Activated CD8-positive, alpha-beta memory T cell treated with anti-CD3 and anti-CD28 coated beads for 36 hours (primary cell): Measurements from ENCODE around the gene ATP6V0D1. TPM values are rescaled to one million over a fixed set of nuclear protein-coding genes. Genes with fewer than 3 reads are reported as not detected.
"Not testable (repeated sequence)": the region's sequence is repeated elsewhere in the genome, so short reads cannot be mapped to it uniquely, and the experiment has no call there.

Experiments used
- CTCF ChIA-PET: fragments of 350-600 bp; sonication (Branson Sonifier 250); formaldehyde crosslinking; loops from one replicate; lab custom pipeline; 2021; ENCODE audit warnings: antibody characterized with exemption; lab: Charles Lee
- POLR2A ChIA-PET: fragments of 350-600 bp; sonication (Branson Sonifier 250); formaldehyde crosslinking; loops from one replicate; lab custom pipeline; 2021; ENCODE audit warnings: antibody characterized with exemption; lab: Charles Lee
- total RNA-seq, 2 experiments: library from RNA; stranded (reverse); gene quantifications; one replicate each; pipeline ENCODE4 v1.2.3, GENCODE V29; 2021

Gene ATP6V0D1
- total RNA-seq, 2 experiments from 2014 or later: 42.2 to 45.0 TPM

GRCh38 chr16:67514382-67514828 is 33.4 kb upstream of the ATP6V0D1 start:
- ChIA-PET CTCF (interaction anchor here (0.6 to 3.7 kb wide), 12 partner anchors 9 to 526 kb away, joined by 3 to 26 read pairs (median 8); partner anchors contain the start of genes ATP6V0D1 and CARMIL2), POLR2A (interaction anchor here (0.9 kb wide), 1 partner anchor 146 kb away, joined by 3 read pairs; the partner anchor contains the start of gene ACD)

DNA sequence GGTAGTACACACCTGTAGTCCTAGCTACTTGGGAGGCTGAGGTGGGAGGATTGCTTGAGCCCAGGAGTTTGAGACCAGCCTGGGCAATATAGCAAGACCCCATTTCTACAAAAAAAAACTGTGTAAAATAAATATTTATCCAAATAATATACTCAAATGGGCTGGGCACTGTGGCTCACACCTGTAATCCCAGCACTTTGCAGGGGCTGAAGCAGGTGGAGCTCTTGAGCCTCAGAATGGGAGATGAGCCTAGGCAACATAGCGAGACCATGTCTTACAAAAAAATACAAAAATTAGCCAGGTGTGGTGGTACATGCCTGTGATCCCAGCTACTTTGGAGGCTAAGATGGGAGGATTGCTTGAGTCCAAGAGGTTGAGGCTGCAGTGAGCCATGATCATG is 32.9 kb upstream of the ATP6V0D1 start:
- ChIA-PET POLR2A (interaction anchor here (0.9 kb wide), 1 partner anchor 146 kb away, joined by 3 read pairs; the partner anchor contains the start of gene ACD), CTCF (interaction anchor here (0.6 to 3.7 kb wide), 13 partner anchors 9 to 548 kb away, joined by 3 to 26 read pairs (median 8); partner anchors contain the start of genes ATP6V0D1 and CARMIL2)

GRCh38 chr16:67509016-67509415 is 28.1 kb upstream of the ATP6V0D1 start:
- ChIA-PET CTCF (interaction anchor here (1.0 to 1.9 kb wide), 2 partner anchors 12 to 28 kb away, joined by 3 to 6 read pairs; partner anchors contain the start of gene ATP6V0D1), POLR2A (no interaction called here)

- POLR2A ChIA-PET: no interaction called here
- CTCF ChIA-PET: interaction anchor here (0.7 to 2.0 kb wide), 5 partner anchors 8 to 118 kb away, joined by 3 to 7 read pairs (median 3); no protein-coding TSS in a partner anchor
Measured at GRCh38 chr16:67506468-67506867, 25.5 kb upstream of the ATP6V0D1 start.

DNA sequence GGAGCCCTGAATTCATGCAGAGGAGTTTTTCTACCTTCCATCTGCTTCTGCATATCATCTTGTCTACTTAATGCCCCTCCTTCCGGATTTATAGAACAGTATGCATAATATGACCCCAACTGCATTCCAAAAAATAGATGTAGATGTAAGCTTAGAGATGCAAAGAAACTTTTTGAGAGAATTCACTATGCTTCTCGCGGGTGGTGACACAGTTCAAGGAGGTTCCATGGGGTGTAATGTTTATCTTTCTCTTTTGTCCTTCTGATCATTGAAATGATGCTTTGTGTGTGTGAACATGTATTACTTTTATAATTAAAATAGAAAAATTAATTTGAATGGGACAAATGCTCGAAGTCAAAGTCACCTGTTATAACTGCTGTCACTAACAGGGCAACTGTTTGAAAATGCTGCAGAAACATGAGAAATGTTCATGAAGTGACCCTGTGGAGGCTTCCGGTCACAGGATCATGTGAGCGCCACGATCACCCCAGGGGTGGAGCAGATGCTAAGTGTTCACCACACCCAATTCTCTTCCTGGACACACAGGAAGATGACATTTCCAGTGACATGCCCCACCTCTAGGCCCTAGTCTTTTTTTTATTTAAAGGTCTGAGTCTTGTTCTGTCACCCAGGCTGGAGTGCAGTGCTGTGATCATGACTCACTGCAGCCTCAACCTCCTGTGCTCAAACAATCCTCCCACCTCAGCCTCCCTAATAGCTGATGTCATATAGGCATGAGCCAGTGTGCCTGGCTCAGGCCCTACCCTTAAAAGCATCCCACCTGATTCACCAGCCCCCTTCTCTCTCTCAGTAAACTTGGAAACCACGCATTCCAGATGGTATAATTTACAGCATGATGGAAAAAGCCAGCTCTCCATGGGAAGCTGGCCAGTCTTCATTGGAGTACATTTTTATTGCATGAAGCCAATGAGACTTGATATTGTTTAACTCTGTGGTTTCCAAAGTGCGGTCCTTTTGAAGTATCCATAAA is 23.4 kb upstream of the ATP6V0D1 start:
- ChIA-PET CTCF (interaction anchor here (0.9 to 1.8 kb wide), 3 partner anchors 10 to 17 kb away, joined by 3 to 8 read pairs (median 4); no protein-coding TSS in a partner anchor), POLR2A (interaction anchor here (0.7 kb wide), 1 partner anchor 22 kb away, joined by 5 read pairs; no protein-coding TSS in a partner anchor)

GRCh38 chr16:67499106-67499505 is 18.1 kb upstream of the ATP6V0D1 start:
- POLR2A ChIA-PET: no interaction called here
- CTCF ChIA-PET: interaction anchor here (1.3 kb wide), 1 partner anchor 8 kb away, joined by 3 read pairs; no protein-coding TSS in a partner anchor

GRCh38 chr16:67490335-67491096 is 9.6 kb upstream of the ATP6V0D1 start:
- ChIA-PET CTCF (interaction anchor here (1.1 to 5.1 kb wide), 3 partner anchors 8 to 31 kb away, joined by 3 to 26 read pairs (median 25); no protein-coding TSS in a partner anchor), POLR2A (interaction anchor here (0.6 kb wide), 3 partner anchors 240 to 485 kb away, joined by 3 to 7 read pairs (median 5); no protein-coding TSS in a partner anchor)

DNA sequence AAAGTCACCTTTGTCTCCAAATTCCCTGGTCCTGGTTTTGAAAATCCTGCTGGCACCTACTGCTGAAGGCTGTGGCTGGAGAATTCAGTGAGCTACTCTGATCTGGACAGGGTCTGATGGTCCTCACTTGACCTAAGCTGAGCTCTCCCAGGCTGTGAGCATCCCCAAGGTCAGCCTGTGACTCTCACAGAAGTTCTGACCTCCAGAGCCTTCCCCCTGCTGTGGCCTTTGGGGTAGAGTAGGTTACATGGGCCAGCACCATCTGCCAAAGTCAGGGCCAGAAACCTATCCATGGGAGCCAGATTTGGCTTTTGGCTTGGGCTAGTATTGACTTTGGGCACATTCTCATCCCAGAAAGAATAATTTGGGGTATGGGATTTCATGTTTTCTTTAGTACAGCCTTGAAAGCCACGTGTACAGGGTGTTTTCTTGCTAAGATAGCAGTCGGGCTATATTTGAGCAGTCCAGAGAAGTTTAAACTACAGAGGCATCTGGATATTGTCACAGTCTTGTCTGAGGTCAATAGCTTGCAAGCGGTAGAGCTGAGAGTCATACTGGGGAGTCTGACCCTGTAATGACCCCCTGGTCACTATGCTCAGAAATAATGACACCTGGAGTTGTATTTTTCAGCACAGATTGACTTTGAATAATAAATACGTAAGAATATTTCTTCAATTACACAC is 8.6 kb upstream of the ATP6V0D1 start:
- POLR2A ChIA-PET: no interaction called here
- CTCF ChIA-PET: interaction anchor here (5.1 kb wide), 1 partner anchor 32 kb away, joined by 25 read pairs; no protein-coding TSS in a partner anchor

DNA sequence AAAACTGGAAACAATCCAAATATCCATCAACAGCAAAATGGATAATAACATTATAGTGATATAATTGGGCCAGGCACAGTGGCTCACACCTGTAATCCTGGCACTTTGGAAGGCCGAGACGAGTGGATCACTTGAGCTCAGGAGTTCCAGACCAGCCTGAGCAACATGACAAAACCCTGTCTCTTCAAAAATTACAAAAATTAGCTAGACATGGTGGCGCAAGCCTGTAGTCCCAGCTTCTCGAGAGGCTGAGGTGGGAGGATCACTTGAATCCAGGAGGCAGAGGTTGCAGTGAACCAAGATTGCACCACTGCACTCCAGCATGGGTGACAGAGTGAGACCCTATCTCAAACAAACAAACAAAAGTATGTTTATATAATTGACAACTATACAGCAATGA is 6.6 kb upstream of the ATP6V0D1 start:
- POLR2A ChIA-PET: not testable (repeated sequence)
- CTCF ChIA-PET: interaction anchor here (0.5 to 0.8 kb wide), 2 partner anchors 35 to 673 kb away, joined by 3 read pairs; no protein-coding TSS in a partner anchor

GRCh38 chr16:67486805-67487204 is 5.8 kb upstream of the ATP6V0D1 start:
- CTCF ChIA-PET: interaction anchor here (0.8 to 2.6 kb wide), 2 partner anchors 28 to 36 kb away, joined by 3 to 7 read pairs; no protein-coding TSS in a partner anchor
- POLR2A ChIA-PET: no interaction called here

DNA sequence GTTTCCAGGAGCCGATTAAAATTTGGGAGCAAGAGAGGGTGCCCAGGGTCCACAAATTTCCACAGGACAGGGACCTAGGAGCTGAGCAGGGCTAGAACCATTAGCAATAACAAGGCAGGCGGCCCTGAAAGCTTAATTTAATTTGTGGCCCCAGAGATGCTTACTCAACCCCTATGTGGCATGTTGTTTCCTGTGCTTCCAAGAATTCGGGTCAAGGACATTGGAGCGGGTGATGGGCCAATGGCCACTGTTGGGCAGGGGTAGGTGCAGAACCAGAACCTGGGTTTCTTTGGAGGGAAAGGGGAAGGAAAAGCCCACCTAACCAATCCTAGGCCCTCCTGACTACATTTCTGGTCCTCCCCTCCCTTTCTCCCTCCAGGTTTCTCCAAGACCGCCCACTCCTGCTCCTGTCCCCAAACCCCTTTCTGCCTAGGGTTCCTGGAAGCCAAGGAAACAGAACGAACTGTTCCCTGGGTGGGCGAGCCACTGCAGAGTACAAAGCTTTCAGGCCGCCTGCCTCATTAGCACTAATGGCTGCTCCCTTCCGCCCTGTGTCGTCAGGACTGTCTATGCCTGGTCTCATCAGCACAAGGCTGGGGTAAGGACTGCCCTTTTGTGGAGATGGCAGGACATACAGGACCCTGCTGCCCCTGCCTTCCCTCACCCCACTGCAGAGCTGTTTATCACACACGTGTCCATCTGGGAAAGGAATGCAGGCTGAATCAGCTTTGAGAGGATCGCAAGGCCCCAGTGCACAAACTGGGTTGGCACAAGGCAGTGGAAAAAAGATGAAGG is 3.0 kb upstream of the ATP6V0D1 start:
- POLR2A ChIA-PET: no interaction called here
- CTCF ChIA-PET: interaction anchor here (1.4 to 2.6 kb wide), 2 partner anchors 30 to 64 kb away, joined by 4 to 7 read pairs; no protein-coding TSS in a partner anchor

DNA sequence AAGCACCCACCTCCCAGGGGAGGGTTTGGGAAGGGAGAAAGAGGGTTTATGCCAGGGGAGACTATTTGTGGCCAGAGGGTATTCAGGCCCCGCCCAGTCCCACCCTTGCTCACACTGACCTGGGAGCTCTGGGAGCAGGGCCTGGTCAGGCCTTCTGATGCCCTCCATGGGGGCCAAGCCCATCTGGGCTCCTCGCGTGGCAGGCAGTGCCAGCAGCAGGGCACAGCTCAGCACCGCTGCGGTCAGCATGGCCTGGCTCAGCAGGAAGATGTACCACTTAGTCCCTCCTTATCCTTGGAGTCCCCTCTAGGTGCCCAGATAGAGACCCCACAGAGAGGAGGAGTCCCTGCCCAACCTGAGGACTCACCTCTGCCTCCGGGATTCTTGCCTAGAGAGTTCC is 2.2 kb upstream of the ATP6V0D1 start, which contains the start of gene AGRP:
AGRP (minus strand) TSS at position 398 of the 400 bp plus-strand sequence; CDS start at position 249, 149 bp downstream.
- ChIA-PET POLR2A (interaction anchor here (1.0 kb wide), 1 partner anchor 80 kb away, joined by 4 read pairs; no protein-coding TSS in a partner anchor), CTCF (interaction anchor here (0.6 to 2.6 kb wide), 5 partner anchors 9 to 203 kb away, joined by 3 to 15 read pairs (median 5); partner anchors contain the start of gene RIPOR1)

DNA sequence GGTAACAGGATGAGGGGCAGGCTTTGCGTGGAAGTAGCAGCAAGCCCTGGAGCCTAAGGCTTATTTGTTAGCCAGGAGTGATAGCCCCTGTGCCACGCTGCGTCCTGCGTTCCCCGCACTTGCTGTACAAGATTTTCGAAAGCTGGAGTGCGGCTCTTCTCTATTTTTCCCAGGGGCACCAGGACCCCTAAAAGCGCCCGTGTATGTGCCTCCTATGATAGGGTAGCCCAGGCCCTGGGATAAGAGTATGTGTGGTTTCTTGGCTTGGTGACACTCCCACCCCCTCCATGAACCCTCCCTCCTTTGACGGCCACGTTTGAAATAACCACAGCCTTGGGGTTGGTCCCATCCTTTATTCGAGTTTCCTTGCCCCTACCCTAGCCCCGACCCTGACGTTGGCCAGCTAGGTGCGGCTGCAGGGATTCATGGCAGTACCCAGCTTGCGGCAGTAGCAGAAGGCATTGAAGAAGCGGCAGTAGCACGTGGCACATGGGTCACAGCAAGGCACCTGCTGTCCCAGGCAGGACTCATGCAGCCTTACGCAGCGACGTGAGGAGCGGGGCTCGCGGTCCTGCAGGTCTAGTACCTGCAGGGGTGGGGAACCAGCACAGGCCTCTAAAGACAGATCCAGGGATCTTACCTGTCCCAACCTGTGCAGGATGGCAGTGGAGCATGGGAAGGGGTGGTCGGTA is 1.4 kb upstream of the ATP6V0D1 start:
- ChIA-PET CTCF (interaction anchor here (0.6 to 2.6 kb wide), 11 partner anchors 8 to 202 kb away, joined by 3 to 15 read pairs (median 5); partner anchors contain the start of gene RIPOR1), POLR2A (interaction anchor here (0.6 to 1.0 kb wide), 2 partner anchors 22 to 81 kb away, joined by 4 to 5 read pairs; no protein-coding TSS in a partner anchor)

- ChIA-PET POLR2A (interaction anchor here (0.6 to 1.1 kb wide), 5 partner anchors 42 to 652 kb away, joined by 3 read pairs; partner anchors contain the start of genes GFOD2 and PSMB10), CTCF (interaction anchor here (0.6 to 2.6 kb wide), 23 partner anchors 9 to 532 kb away, joined by 3 to 20 read pairs (median 5); partner anchors contain the start of genes C16orf86, ENKD1 and RIPOR1)
Measured at GRCh38 chr16:67481561-67482232, 740 bp upstream of the ATP6V0D1 start.

GRCh38 chr16:67477960-67478554 is 2.9 kb downstream of the ATP6V0D1 start:
- POLR2A ChIA-PET: no interaction called here
- CTCF ChIA-PET: interaction anchor here (0.6 to 1.0 kb wide), 3 partner anchors 10 to 207 kb away, joined by 3 to 4 read pairs (median 4); no protein-coding TSS in a partner anchor
